Thoracic aorta (tissue), 2 donors: ENCODE data around the gene SMAD6. TPM values are rescaled to one million over a fixed set of nuclear protein-coding genes. Genes with fewer than 3 reads are reported as not detected.

Experiments
- ATAC-seq: fragments of 150-250 bp; one replicate; pipeline ENCODE4 v1.8.0; 2017; ENCODE audit warnings: low read depth; ENCODE audit not compliant: insufficient number of reproducible peaks, low FRiP score
- DNase-seq: peaks from one replicate; pipeline ENCODE4 v3.0.0-alpha.2; 2020; ENCODE audit warnings: low spot score
- H3K27ac ChIP-seq, 2 donors: fragments of 200-600 bp; sonication (generic); 1 replicate in 1 of 2; 2 replicates in 1 of 2; pipeline ENCODE4 v1.5.1; 2016; ENCODE audit warnings: mild to moderate bottlenecking in 2 of 2, moderate library complexity in 2 of 2
- H3K27me3 ChIP-seq: fragments of 200-600 bp; sonication (generic); replicated peaks from 2 replicates; pipeline ENCODE4 v1.6.0; 2016; ENCODE audit warnings: mild to moderate bottlenecking; ENCODE audit not compliant: insufficient read depth
- H3K36me3 ChIP-seq: fragments of 200-600 bp; sonication (generic); one replicate; pipeline ENCODE4 v1.5.1; 2016
- H3K4me1 ChIP-seq, 2 donors: fragments of 200-600 bp; sonication (generic); 1 replicate in 1 of 2; 2 replicates in 1 of 2; pipeline versions ENCODE4 v1.5.1 to v1.6.0; 2016; ENCODE audit warnings: low read depth in 2 of 2, mild to moderate bottlenecking in 1 of 2; ENCODE audit not compliant: control insufficient read depth in 1 of 2
- H3K4me3 ChIP-seq: fragments of 200-600 bp; sonication (generic); 2 replicates; pipeline ENCODE4 v1.5.1; 2016; ENCODE audit warnings: mild to moderate bottlenecking
- H3K9me3 ChIP-seq: fragments of 200-600 bp; sonication (generic); 2 replicates; pipeline ENCODE4 v1.5.1; 2016
- total RNA-seq, 2 donors: library from RNA; depleted of rRNA; stranded (reverse); fragments of >200 nt; gene quantifications; one replicate each; pipeline versions ENCODE4 v1.1.0 to v1.2.3, GENCODE V29; 2016
- TF ChIP-seq, protein P1 (sequence below): fragments of 200-600 bp; sonication (generic); IDR thresholded peaks from one replicate; pipeline ENCODE4 v1.5.1; 2019; ENCODE audit warnings: antibody characterized with exemption

The SMAD6 gene
- total RNA-seq, 2 donors from 2014 or later: 73.3 to 113 TPM

DNA sequence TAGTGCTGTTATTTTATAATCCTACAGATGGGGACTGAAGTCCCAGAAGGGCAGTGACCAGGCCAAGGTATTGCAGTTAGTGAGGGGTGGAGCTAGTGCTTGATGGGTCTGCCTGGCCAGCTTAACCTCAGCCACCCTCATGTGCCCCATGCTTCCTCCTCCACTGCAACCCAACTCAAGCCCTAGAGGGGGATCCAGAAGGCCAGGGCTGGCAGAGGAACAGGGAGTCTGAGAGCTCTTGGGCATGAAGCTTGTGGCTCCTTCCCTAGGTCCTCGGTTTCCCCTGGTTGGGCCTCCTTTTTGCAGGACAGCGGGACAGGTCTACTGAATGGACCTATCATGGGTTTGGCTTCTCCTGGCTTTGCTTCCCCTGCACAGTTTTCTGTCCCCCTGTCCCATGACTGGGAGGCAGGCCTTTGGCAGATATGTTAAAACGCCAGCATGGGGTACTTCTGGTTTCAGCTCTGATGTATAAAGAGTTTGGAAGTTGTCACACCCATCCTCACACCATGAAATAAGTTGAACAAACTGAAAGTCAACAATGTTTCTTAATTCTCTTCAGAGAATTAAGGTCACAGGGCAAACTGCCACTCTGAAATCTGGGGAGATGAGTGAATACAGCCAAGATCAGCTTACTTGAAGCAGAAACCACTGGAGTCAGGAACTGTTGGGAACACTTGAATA lies 103.3 kb downstream of the SMAD6 start:
- ATAC-seq (no peak), DNase-seq (no peak)
- TF ChIP-seq, protein P1, sequence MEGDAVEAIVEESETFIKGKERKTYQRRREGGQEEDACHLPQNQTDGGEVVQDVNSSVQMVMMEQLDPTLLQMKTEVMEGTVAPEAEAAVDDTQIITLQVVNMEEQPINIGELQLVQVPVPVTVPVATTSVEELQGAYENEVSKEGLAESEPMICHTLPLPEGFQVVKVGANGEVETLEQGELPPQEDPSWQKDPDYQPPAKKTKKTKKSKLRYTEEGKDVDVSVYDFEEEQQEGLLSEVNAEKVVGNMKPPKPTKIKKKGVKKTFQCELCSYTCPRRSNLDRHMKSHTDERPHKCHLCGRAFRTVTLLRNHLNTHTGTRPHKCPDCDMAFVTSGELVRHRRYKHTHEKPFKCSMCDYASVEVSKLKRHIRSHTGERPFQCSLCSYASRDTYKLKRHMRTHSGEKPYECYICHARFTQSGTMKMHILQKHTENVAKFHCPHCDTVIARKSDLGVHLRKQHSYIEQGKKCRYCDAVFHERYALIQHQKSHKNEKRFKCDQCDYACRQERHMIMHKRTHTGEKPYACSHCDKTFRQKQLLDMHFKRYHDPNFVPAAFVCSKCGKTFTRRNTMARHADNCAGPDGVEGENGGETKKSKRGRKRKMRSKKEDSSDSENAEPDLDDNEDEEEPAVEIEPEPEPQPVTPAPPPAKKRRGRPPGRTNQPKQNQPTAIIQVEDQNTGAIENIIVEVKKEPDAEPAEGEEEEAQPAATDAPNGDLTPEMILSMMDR: no peak
- no peaks in the 10 kb centered on the region for H3K36me3 ChIP-seq
- no peaks in the 10 kb centered on the region for H3K27me3 ChIP-seq
- no peak overlapping the region for H3K4me3 ChIP-seq
- H3K9me3 ChIP-seq: no peaks in the 10 kb centered on the region
- H3K27ac ChIP-seq: peak overlapping the region in 1 of 2 donors; percentile 14
- peaks cover 13 to 36% of the 10 kb centered on the region in 2 donors for H3K4me1 ChIP-seq

DNA sequence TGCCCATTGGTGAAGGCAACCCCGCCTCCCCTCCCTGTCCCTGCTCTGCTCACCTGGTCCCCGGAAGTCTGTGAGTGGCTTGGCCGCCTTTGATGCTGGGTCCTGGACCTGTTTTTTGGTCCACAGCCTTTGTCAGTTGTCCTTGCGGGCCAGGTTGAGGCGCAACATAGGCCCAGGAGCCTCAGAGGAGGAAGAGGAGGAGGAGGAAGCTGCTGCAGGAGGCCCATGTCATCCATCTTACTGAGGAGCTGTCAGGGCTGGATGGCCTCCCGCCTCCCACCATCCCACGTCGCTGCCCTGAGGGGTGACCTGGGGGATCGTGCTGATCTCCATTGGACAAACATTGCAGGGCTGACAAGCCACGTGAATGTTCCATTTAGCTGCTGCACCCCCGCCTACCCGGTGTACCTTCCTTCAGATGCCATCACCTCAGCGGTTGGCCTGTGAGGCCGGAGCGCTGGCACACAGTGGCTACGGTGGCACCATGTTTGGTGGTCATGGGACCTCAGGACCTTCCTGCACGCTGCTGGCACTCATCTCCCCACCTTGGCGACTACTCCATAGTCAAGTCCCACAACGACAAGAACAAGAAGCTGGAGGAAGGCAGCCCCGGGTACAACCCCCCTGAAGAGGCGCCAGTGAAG lies 106.3 kb downstream of the SMAD6 start:
- TF ChIP-seq, protein P1: no peak

DNA sequence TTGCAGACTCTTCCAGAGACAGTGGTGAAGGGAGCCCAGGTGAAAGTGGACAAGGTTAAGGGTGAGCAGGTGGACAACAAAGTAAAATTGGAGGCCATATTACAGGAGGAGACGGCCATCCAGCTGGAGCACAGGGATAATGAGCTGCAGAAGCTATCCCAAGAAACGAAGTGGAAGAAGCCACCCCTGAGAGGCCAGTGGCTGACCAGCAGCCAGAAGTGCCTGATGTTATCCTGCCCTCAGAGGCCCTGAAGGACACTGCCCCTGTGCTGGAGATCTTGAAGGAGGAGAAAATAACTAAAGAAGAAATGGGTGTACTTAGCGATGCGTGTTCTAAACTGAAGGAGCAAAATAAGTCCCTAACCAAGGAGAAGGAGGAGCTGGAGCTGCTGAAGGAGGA lies 107.6 kb downstream of the SMAD6 start:
- Histone ChIP-seq H3K27me3 (no peaks in the 10 kb centered on the region), H3K27ac (no peak overlapping the region), H3K9me3 (no peaks in the 10 kb centered on the region), H3K4me1 (peaks cover 0 to 4% of the 10 kb centered on the region in 2 donors), H3K36me3 (no peaks in the 10 kb centered on the region), H3K4me3 (no peak overlapping the region)
- DNase-seq: no peak
- ATAC-seq: no peak
- TF ChIP-seq, protein P1: no peak

More for the DNA sequence above, 106.3 kb downstream of the SMAD6 start:
- no peaks in the 10 kb centered on the region for H3K9me3 ChIP-seq
- H3K4me3 ChIP-seq: no peak overlapping the region
- no peaks in the 10 kb centered on the region for H3K27me3 ChIP-seq
- DNase-seq (no peak), ATAC-seq (no peak)
- H3K4me1 ChIP-seq: peaks cover 3 to 16% of the 10 kb centered on the region in 2 donors
- H3K27ac ChIP-seq: no peak overlapping the region
- H3K36me3 ChIP-seq: no peaks in the 10 kb centered on the region

DNA sequence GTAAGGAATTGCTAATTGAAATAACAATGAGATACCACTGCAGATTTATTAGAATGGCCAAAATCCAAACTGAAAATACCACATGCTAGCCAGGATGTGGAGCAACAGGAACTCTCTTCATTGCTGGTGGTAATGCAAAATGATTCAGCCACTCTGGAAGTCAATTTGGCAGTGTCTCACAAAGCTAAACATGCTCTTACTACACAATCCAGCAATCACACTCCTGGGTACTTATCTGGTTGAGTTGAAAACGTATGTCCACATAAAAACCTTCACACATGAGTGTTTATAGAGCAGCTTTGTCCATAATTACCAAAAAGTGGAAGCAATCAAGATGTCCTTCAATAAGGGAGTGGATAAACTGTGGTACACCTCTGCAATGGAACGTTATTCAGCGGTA lies 113.3 kb downstream of the SMAD6 start:
- Histone ChIP-seq H3K9me3 (no peaks in the 10 kb centered on the region), H3K4me3 (no peak overlapping the region), H3K27me3 (no peaks in the 10 kb centered on the region), H3K4me1 (no peaks in the 10 kb centered on the region), H3K27ac (no peak overlapping the region), H3K36me3 (no peaks in the 10 kb centered on the region)
- TF ChIP-seq, protein P1: no peak
- DNase-seq (no peak), ATAC-seq (no peak)

DNA sequence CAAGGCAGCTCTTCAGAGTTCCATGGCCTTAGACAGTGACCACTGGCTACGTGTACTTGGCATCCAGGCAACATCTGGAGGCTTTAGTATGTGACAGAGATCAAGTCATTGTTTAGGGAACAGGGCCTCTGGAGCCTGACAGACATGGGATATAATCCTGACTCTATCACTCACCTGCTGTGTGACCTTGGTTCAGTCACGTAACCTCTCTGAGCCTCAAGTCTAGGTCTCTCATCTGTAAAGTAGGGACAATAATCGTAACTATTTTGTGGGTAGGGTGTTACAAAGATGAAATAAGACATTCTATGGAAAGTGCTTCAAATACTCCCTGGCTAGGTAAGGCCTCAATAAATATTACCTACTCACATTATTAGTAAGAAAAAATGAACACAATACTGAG lies 114.2 kb downstream of the SMAD6 start:
- no peak for DNase-seq
- Histone ChIP-seq H3K36me3 (no peaks in the 10 kb centered on the region), H3K27ac (no peak overlapping the region), H3K4me3 (no peak overlapping the region), H3K4me1 (no peaks in the 10 kb centered on the region), H3K9me3 (no peaks in the 10 kb centered on the region), H3K27me3 (no peaks in the 10 kb centered on the region)
- TF ChIP-seq, protein P1: no peak
- ATAC-seq: no peak
